ENCODE measurements around the gene WDR5.

DNA sequence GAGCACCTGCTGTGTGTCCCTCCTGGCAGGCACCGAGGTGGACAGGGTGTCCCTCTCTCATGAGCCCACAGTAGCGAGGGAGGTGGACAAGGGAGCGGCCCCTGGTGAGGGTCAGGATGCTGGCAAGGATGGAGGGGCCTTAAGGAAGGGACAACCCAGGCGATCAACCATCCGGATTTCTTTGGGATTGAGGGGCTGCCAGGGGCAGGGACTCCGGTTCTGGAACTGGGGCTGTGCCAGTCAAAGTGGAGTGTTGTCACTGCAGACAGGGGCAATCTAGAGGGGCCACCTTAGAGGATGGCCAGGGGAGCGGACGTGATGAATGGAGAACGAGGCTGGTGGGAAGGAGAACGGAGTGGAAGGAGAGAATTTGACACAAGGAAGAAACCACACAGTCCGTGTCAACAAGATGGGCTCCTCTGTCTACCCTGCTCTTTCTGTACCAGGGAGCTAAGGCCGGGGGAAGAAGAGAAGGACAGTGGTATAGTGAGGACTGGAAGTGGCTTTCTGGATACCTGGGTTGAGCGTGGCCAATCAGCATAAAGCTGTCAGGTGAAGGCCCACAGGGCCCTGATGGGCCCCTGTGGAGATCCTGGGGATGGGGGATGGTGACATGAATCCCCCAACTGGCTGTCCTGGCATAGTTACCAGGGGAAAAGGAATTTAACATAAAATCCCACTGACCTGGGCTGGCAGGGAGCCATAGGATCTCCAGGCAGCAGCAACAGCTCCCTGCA, 4.2 kb upstream of the WDR5 start:
- TF ChIP-seq, protein P1, sequence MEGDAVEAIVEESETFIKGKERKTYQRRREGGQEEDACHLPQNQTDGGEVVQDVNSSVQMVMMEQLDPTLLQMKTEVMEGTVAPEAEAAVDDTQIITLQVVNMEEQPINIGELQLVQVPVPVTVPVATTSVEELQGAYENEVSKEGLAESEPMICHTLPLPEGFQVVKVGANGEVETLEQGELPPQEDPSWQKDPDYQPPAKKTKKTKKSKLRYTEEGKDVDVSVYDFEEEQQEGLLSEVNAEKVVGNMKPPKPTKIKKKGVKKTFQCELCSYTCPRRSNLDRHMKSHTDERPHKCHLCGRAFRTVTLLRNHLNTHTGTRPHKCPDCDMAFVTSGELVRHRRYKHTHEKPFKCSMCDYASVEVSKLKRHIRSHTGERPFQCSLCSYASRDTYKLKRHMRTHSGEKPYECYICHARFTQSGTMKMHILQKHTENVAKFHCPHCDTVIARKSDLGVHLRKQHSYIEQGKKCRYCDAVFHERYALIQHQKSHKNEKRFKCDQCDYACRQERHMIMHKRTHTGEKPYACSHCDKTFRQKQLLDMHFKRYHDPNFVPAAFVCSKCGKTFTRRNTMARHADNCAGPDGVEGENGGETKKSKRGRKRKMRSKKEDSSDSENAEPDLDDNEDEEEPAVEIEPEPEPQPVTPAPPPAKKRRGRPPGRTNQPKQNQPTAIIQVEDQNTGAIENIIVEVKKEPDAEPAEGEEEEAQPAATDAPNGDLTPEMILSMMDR (IDR thresholded peaks at IDR 0.05; ENCODE audit: low read length) = no peak
- TF ChIP-seq EZH2phosphoT487 (IDR thresholded peaks at IDR 0.05; ENCODE audit: low read length) (no peak), EZH2 (optimal IDR thresholded peaks at IDR 0.05; ENCODE audit: low read depth, low read length) (no peak)
